ENCODE measurements around the gene VSTM4.

The VSTM4 gene

DNA sequence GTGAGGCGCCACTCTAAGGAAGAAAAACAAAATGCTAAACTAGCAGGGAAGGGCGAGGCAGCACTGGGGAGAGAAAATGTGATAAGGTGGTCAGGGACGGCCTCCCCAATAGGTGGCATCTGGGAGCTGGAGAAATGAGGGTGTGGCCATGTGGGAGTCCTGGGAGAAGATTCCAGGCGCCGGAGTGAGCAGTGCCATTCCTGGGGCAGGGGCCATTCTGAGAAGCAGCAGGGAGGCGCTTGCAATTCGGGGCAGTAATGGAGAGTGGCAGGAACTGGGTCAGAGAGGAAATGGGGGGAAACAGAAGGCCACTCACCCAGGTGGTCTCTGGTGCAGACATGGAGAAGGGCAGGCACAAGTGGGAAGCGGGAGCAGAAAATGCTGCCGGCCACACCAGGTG, 113.9 kb downstream of the VSTM4 start:
- DNase-seq, result peak; percentile 31

DNA sequence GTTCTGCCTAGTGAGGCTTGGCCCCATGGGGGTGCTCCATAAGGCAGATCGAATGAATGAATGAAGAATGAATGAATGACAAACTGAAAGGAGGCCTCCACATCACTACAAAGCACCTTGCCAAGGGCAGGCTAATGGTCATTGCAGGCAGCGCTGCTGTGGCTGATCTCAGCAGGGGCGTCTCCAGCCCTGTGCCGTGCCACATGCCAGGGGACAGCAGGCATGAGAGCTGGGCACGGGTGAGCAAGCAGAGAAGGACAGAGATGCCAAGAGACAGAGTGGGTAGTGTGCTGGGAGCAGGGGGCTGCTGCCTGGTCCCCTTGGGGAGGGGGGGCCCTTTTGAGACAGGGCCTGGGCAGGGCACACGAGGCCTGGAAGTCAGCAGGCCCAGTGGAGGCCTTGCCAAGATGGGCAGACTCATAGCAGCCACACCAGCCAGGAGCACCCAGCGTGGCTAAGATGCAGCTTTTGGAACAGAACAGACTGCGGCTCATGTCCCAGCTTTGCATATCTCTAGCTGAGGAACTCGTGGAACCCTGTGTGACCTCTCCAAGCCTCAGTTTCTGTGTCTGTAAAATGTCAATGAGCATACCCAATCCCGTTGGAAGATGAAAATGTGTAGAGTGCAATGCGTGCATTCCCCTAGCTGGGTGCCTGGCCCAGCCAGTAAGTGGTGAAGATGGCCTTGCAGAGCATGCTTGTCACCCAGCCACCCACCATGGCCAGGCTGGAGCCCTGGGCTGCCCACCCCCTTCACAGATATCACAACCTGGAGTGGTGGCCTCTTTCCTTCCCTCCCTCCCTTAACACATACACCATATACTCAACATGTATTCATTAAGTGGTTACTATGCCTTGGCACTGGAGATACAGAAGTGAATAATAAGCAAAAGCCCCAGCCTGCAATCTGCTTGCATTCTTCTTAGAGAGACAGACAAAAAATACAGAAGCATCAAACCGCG, 114.6 kb downstream of the VSTM4 start:
- DNase-seq, result no peak

DNA sequence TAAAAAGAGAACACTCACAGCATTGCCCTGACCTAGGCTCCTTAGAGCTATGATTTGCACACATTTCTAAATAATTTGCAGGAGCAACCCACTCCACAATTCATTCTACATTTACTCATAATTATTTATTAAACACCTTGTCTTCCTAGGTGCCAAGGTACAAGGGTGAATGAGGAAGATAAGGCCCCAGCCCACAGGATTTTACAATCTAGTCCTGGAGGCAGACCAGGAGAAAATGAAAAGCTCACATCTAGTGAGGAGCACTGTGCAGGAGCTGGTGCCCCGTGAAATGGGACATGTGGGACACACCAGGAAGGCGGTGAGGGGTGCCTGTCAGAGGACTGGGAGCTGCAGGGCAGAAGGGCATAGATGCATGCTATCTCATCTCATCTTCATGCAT, 116.0 kb downstream of the VSTM4 start:
- DNase-seq, result no peak

DNA sequence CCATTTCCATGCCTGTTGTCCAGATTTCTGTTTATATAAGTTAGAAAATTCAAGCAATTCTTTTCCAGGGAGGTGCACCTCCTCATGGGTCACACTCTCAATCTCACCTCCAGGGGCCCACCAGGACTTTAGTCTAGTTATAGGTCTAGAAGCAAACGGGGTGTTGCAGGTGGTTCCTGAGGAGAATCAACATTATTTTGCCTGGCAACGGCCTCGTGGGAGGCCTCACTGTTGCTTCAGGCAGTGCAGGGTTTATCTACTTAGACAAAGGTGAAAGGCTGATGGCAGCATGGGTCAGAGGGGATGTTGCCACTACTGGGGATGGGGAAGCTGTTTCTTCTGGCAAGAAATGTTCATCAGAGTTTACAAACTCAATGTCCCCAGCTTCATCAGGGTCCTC, 119.0 kb downstream of the VSTM4 start:
- no peak for DNase-seq

DNA sequence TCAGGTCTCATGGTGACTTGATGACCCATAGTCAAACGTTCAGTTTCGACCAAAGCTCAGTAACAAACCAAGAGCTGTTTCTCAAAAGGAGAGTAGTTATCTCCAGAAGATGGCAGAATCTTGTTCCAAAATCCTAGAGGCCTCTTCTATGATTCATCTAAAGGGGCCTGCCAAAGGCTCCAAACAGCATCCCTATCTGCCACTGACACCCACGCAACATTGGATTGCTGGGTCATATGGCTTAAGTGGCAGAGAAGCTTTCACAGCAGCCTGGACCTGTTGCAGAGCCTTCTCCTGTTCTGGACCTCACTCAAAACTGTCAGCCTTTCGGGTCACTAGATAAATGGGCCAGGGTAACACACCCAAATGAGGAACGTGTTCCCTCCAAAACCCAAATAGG, 121.7 kb downstream of the VSTM4 start:
- DNase-seq, result no peak

DNA sequence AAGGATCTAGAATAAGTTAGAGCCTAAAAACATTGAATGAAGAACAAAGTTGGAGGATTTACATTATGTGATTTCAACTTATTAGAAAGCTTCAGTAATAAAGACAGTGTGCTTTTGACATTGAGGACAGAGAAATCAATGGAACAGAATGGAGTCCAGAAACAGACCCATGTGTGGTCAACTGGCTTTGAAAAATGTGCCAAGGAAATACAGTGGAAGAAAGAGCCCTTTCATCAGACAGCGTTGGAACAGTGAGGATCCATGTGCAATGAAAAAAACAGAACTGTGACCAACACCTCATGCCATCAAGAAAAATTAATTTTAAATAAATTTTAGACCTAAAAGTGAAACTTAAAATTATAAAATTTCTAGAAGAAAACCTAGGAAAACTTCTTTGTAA, 125.1 kb downstream of the VSTM4 start:
- no peak for DNase-seq

DNA sequence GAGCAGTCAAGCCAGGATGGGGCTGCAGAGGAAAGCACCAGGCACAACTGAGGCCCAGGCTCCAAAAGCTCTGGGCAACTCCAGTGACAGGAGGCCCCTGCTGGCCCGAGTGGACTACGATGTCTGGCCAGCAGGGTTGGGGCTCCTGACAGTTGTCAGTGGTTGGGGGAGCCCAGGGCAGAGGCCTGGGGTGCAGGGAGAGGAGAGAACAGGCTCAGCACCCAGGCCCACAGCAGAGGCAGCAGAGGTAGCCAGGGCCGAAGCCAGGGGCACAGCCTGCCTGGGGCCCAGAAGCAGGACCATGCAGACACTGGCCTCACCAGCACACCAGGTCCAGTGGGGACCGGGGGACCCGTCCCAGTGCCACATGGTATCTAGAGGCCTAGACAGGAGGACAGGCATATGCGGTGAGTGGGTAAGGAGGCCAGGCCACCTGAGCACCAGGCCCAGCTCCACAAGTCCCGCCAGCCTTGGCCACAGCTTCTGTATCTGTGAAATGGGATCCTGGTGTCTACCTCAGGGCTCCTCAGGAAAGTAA, 129.6 kb downstream of the VSTM4 start:
- no peak for DNase-seq

DNA sequence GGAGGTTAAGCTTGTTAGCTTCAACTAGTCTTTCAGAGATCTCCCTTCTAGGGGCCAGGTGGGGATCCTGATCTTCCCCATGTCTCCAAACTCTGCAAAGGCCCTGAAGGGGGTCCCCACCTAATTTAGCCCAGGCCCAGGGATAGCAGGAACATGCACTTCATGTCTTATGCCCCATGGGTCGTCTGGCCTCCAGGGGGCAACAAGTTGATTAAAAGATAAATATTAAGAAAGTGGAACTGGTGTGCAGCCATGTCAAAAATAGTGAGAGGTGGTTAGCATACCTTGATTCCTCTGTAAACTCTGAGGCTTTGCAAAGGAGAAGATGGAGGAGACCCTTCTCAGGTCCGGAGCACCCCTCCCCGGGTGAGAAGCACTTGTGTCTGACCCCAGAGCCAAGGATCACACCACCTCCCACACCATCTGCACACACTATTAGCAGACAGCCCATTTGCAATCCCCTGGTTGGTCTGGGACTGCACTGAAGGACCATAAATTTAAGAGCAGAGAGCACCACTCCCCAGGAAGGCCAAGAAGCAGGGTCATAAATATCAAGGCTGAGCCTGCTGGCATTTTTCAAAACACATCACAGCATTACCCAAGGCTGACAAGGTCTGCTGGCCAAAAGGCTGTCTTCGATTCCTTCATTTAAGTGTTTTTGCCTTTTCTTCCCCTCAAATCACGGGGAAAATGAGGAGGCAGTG, 131.5 kb downstream of the VSTM4 start:
- no peak for DNase-seq

DNA sequence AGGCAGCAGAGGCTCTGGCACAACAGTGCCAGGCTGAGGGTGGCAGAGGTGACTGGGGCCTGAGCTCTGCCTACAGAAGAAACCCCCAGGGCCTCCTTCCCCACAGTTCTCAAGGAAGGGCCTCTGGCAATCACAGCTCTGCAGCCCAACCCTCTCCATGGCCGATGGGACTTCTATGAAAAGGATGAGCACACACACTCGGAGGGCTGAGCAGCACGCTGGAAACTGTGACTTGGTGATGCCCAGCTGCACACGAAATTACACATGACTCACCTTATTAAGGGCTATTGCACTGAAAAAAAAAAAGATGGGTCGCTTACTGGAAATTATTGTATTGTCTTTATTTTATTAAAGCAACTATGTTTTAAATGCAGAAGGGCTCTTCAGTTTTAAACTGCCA, 132.7 kb downstream of the VSTM4 start:
- no peak for DNase-seq

DNA sequence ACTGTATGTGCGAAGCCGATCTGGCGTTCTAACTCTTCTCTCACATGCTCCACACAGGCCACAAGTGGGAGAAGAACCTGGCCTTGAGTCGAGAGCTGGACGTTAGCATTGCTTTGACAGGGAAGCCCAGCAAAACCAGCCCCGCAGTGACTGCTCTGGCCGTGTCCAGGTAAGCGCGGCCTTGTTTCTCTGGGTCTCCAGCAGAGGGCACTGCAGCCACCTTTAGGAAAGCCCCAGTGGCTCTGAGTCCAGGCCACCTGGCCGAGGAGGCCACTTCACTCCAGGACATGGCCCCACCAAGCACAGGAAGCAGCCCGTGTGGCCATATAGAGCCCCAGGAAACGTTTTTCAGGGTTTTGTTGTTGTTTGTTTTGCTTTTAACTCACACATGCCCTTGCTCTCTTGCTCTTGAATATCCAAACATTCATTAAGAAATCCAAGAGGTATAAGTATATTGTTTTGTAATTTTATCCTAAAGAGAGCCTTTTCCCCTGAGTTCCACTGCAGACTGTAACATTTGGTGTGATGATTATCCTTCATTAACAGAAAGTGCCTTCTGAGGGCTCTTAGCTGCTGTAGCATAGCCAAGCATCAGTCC, 133.9 kb downstream of the VSTM4 start:
- DNase-seq, result peak; percentile 53

- DNase-seq, result no peak
These were observed 137.0 kb downstream of the VSTM4 start for GRCh38 chr10:48978318-48978717.

DNA sequence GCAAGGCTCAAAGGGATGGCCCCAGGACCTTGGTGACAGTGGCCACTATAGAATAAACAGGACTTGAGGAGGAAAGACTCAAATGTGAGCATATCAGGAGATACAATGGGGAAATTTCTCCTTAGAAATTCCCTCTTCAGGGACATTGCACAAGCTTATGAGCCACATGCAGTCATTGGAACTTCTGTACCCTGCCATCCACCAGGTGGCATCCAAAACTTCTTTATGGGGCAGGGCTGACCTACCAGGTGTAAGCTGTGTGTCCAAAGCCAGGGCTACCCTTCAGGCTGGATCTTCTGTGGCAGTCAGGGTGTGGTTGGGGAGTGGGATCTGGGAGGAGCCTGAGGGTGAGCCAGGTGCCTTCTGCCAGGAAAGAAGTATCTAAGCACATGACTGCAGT, 139.1 kb downstream of the VSTM4 start:
- peak; percentile 38 for DNase-seq

DNA sequence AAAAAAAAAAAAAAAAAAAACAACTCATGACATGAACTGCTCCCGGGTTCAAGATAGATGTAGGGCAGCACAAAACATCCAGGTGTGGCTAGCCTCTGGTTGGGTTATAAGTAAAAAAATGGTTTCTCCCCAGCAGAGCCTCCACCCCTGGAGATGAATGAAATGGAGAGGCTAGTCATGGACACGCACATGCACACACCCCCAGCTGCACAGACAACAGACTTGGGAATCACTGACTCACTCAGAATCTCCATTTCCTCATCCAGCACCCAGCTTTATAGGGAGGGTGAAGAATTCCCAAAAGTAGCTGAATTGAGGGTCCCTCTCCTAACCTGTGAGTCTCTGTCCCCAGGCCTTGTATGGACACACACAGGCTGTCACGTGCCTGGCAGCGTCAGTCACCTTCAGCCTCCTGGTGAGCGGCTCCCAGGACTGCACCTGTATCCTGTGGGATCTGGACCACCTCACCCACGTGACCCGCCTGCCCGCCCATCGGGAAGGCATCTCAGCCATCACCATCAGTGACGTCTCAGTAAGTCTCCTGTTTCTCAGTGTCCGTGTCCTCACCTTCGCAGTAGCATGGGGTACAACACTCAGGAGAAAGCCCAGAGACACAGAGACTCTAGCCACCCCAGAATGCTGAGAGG, 140.7 kb downstream of the VSTM4 start:
- no peak for DNase-seq

DNA sequence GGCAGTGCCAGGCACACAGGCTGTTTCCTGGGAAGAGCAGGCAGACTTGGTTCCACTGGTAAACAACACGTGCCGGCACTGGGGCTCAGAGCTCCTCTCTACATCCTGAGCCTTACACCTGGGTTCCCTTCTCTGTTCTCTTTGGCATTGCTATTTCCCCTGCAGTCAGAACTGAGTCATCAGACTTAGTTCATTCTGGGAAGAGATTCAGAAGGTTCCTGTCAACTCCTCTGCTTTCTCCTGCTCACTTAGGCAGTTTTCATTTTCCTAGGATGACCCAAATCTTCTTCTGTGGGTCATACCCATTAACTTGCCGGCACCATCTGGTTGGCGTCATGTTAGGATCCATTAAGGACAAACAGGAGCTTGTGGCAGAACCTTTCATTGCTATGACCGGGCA, 142.3 kb downstream of the VSTM4 start:
- DNase-seq, result no peak

- DNase-seq, result no peak
These were observed 144.7 kb downstream of the VSTM4 start for GRCh38 chr10:48970654-48971053.

DNA sequence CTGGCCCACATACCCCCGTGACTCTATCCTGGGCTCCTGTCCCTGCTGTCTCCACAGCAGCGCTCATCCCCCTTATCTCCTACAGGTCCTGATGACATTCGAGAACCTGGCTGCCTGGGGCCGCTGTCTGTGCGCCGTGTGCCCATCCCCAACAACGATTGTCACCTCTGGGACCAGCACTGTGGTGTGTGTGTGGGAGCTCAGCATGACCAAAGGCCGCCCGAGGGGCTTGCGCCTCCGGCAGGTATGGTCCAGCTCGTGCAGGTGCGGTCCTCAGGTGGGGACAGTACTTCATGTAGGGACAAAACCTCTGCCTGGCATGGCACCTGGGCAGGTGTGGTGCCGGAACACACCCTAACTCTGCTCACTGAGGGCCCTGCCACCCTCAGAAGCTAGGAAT, 145.3 kb downstream of the VSTM4 start:
- no peak for DNase-seq

DNA sequence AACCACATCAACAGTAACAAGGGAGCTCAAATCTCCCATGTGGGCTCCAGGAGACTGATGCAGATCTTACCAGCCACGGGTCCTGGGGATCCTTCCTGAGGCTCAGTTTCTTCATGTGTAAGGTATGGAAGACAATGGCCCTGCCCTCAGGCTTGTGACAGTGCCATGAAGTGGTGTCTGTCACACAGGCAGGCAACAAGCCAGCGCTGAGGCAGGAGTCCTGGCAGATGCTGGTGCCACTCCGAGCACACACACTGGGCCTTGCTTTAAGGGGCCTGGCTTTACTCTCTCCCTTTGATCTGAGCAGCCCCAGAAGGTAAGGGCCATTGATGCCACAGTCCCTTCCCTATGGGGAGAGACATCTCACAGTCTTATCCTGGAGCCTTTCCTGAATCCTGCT, 147.3 kb downstream of the VSTM4 start:
- DNase-seq, result no peak

- no peak for DNase-seq
These were observed 149.9 kb downstream of the VSTM4 start for GRCh38 chr10:48965460-48965859.
